Left ventricle myocardium inferior (tissue), 1 donor: ENCODE data around the gene COX19. TPM values are rescaled to one million over a fixed set of nuclear protein-coding genes. Genes with fewer than 3 reads are reported as not detected.

Experiments
- DNase-seq: peaks from one replicate; pipeline ENCODE4 v3.0.0-alpha.2; 2020
- H3K27ac ChIP-seq: fragments of 200-600 bp; replicated peaks from 2 replicates; pipeline ENCODE4 v1.8.0; 2021
- H3K27me3 ChIP-seq: fragments of 200-600 bp; 2 replicates; pipeline ENCODE4 v1.8.0; 2021; ENCODE audit warnings: low read depth
- H3K36me3 ChIP-seq: fragments of 200-600 bp; 2 replicates; pipeline ENCODE4 v1.8.0; 2021
- H3K4me1 ChIP-seq: fragments of 200-600 bp; 2 replicates; pipeline ENCODE4 v1.8.0; 2021
- H3K4me3 ChIP-seq: fragments of 200-600 bp; 2 replicates; pipeline ENCODE4 v1.8.0; 2021; ENCODE audit warnings: mild to moderate bottlenecking, moderate library complexity
- H3K9me3 ChIP-seq: fragments of 200-600 bp; replicated peaks from 2 replicates; pipeline ENCODE4 v1.8.0; 2021
- intact Hi-C: fragments of 100-400 bp; cut with micrococcal nuclease; formaldehyde crosslinking; loops from one replicate; pipeline ENCODE4 v1.11.0; 2022
- total RNA-seq: library from RNA; stranded (reverse); fragmentation: NEBNext Ultra II Directional; extraction: Animal tissue kit (Norgen Biotek cat#: 25700); gene quantifications from one replicate; pipeline ENCODE4 v1.2.1, GENCODE V29; 2021
- TF ChIP-seq, protein P1 (sequence below): fragments of 200-600 bp; IDR thresholded peaks from 2 replicates; pipeline ENCODE4 v1.8.0; 2021; ENCODE audit warnings: antibody characterized with exemption, mild to moderate bottlenecking, borderline replicate concordance
- donor health status: DM: no; HTN: yes; CAD: no; lungs with severe emphysema.

The COX19 gene
- total RNA-seq, 1 donor from 2014 or later, result 8.5 TPM

DNA sequence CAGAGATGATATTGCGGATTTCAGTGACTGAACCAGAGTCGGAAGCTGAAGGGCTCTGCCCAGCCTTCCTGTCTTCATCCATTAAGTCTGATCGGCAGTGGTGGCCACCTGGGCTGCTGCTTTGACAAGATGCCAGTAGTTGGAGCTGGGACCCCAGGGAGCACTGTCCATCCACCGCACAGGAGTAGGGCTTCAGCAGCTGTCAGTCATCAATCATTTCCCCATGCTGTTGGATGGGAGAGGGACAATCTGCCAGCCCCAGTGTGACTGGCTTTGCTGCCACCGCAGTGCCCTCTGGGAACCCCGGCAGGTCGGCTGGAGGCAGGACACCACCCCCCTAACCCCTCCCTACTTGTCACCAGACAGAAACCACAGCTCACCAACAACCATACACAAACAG is 46.0 kb upstream of the COX19 start:
- intact Hi-C loops, result no loop called here
- no peak overlapping the region for H3K27ac ChIP-seq
- H3K4me1 ChIP-seq, result peaks cover 9% of the 10 kb centered on the region
- H3K36me3 ChIP-seq, result peaks cover 22% of the 10 kb centered on the region
- no peaks in the 10 kb centered on the region for H3K27me3 ChIP-seq
- no peaks in the 10 kb centered on the region for H3K9me3 ChIP-seq
- TF ChIP-seq, protein P1, sequence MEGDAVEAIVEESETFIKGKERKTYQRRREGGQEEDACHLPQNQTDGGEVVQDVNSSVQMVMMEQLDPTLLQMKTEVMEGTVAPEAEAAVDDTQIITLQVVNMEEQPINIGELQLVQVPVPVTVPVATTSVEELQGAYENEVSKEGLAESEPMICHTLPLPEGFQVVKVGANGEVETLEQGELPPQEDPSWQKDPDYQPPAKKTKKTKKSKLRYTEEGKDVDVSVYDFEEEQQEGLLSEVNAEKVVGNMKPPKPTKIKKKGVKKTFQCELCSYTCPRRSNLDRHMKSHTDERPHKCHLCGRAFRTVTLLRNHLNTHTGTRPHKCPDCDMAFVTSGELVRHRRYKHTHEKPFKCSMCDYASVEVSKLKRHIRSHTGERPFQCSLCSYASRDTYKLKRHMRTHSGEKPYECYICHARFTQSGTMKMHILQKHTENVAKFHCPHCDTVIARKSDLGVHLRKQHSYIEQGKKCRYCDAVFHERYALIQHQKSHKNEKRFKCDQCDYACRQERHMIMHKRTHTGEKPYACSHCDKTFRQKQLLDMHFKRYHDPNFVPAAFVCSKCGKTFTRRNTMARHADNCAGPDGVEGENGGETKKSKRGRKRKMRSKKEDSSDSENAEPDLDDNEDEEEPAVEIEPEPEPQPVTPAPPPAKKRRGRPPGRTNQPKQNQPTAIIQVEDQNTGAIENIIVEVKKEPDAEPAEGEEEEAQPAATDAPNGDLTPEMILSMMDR, result no peak
- DNase-seq, result no peak
- H3K4me3 ChIP-seq, result no peak overlapping the region

DNA sequence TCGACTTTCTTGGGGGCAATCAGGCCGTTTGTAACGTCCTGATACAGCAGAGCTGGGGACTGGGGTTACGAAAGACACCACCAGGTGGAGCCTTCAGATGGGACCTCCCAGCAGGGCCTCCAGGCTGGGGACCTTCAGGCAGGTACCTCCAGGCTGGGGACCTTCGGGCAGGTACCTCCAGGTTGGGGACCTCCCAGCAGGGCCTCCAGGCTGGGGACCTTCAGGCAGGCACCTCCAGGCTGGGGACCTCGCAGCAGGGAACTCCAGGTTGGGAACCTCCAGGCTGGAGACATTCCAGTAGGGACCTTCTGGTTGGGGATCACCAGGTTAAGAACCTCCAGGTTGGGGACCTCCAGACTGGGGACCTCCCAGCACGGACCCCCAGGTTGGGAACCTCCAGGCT is 45.5 kb upstream of the COX19 start:
- no peaks in the 10 kb centered on the region for H3K27me3 ChIP-seq
- H3K4me1 ChIP-seq, result peaks cover 4% of the 10 kb centered on the region
- no peaks in the 10 kb centered on the region for H3K9me3 ChIP-seq
- TF ChIP-seq, protein P1, result peak; percentile 47
- DNase-seq, result no peak
- no peak overlapping the region for H3K4me3 ChIP-seq
- no peak overlapping the region for H3K27ac ChIP-seq
- intact Hi-C loops, result no loop called here
- peaks cover 17% of the 10 kb centered on the region for H3K36me3 ChIP-seq

DNA sequence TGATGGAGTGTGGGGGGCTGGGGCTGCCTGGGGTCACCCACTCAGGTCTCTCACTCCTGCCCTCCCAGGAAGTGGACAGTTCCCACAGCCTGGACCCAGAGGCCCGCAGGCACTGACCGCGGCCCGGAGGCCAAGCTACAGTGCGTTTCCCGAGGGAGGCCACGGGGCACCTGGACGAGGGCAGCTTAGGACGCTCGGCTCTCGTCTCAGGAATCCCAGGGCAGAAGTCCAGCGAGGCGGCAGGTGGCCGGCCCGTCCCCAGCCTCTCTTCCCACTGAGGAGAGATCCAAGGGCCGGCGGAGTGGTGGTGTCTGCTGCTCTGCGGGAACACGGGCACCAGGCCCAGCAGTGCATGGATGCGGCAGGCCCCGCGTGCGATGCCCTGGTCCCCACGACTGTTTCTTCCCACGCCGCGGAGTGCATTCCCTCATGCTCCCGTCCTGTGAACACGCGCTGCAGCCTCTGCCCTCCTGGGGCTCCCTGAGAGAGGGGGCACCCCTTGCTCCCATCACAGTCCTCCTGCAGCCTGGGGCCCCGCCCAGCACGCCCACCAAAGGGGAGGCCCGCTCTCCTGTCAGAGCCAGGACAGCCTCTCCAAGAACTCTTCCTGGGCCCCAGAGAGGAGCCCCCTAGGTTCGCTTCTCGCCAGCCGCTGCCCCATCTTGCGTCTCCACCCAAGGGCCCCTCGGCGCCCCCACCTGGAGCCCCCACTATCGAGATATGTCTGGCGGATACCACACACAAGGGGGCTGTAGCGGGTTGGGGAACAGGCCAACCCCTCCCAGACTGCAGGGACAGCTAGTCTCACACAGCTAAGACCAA is 44.7 kb upstream of the COX19 start:
- TF ChIP-seq, protein P1, result no peak
- no peak overlapping the region for H3K4me3 ChIP-seq
- no peaks in the 10 kb centered on the region for H3K9me3 ChIP-seq
- no peaks in the 10 kb centered on the region for H3K27me3 ChIP-seq
- no peak for DNase-seq
- peaks cover 12% of the 10 kb centered on the region for H3K4me1 ChIP-seq
- no peak overlapping the region for H3K27ac ChIP-seq
- peaks cover 17% of the 10 kb centered on the region for H3K36me3 ChIP-seq
- intact Hi-C loops, result no loop called here

- Histone ChIP-seq H3K27ac (no peak overlapping the region), H3K9me3 (no peaks in the 10 kb centered on the region), H3K36me3 (peaks cover 17% of the 10 kb centered on the region), H3K4me1 (peaks cover 10% of the 10 kb centered on the region), H3K27me3 (no peaks in the 10 kb centered on the region), H3K4me3 (no peak overlapping the region)
- no peak for DNase-seq
- TF ChIP-seq, protein P1, result no peak
- intact Hi-C loops, result no loop called here
Measured at GRCh38 chr7:1019255-1019785, 44.0 kb upstream of the COX19 start.

GRCh38 chr7:1018334-1018695 is 43.0 kb upstream of the COX19 start:
- H3K9me3 ChIP-seq, result no peaks in the 10 kb centered on the region
- H3K4me3 ChIP-seq, result no peak overlapping the region
- intact Hi-C loops, result no loop called here
- peaks cover 17% of the 10 kb centered on the region for H3K36me3 ChIP-seq
- H3K27ac ChIP-seq, result no peak overlapping the region
- H3K27me3 ChIP-seq, result no peaks in the 10 kb centered on the region
- no peak for DNase-seq
- TF ChIP-seq, protein P1, result no peak
- peaks cover 8% of the 10 kb centered on the region for H3K4me1 ChIP-seq
